22Rv1 (cell line): ENCODE results near the gene DPYSL5.

Experiments used
- H3K27ac ChIP-seq: fragments of 450-650 bp; 2 replicates; pipeline ENCODE4 v1.5.1; 2017
- CTCF ChIP-seq: fragments of 450-650 bp; IDR thresholded peaks from 2 replicates; pipeline ENCODE4 v1.5.1; 2017; ENCODE audit warnings: mild to moderate bottlenecking
- ZFX ChIP-seq: fragments of 450-650 bp; IDR thresholded peaks from 2 replicates; pipeline ENCODE4 v1.6.1; 2017; ENCODE audit warnings: antibody characterized with exemption, borderline replicate concordance

Gene DPYSL5

GRCh38 chr2:26897807-26898479 lies 50.0 kb downstream of the DPYSL5 start:
- no peak for TF ChIP-seq ZFX
- no peak for TF ChIP-seq CTCF
- no peak overlapping the region for H3K27ac ChIP-seq

GRCh38 chr2:26898480-26899078 lies 50.6 kb downstream of the DPYSL5 start:
- no peak overlapping the region for H3K27ac ChIP-seq
- no peak for TF ChIP-seq ZFX
- no peak for TF ChIP-seq CTCF

GRCh38 chr2:26899500-26900164 lies 51.7 kb downstream of the DPYSL5 start:
- H3K27ac ChIP-seq: no peak overlapping the region
- TF ChIP-seq CTCF: no peak
- no peak for TF ChIP-seq ZFX

- TF ChIP-seq ZFX (no peak), CTCF (no peak)
- no peak overlapping the region for H3K27ac ChIP-seq
Observed at GRCh38 chr2:26900831-26901321, 52.9 kb downstream of the DPYSL5 start.

GRCh38 chr2:26901326-26902183 lies 53.6 kb downstream of the DPYSL5 start:
- no peak for TF ChIP-seq CTCF
- TF ChIP-seq ZFX: no peak
- H3K27ac ChIP-seq: no peak overlapping the region

GRCh38 chr2:26903676-26904075 lies 55.7 kb downstream of the DPYSL5 start:
- TF ChIP-seq ZFX (no peak), CTCF (no peak)
- no peak overlapping the region for H3K27ac ChIP-seq
